Activated T-cell treated with anti-CD3 and anti-CD28 coated beads, Interleukin-2, amount 50 U/mL, for 72 hours (primary cell): ENCODE measurements around the gene EPDR1. TPM values are rescaled to one million over a fixed set of nuclear protein-coding genes. Genes with fewer than 3 reads are reported as not detected.

ENCODE experiments used
- ATAC-seq, 2 donors: fragments of 150-1000 bp; cut with Tn5 transposase; replicated peaks in 1 of 2; 2 replicates each; pipeline ENCODE4 v1.10.0; 2021; ENCODE audit warnings: moderate library complexity in 2 of 2, mild to moderate bottlenecking in 1 of 2
- DNase-seq, 2 donors: peaks; one replicate each; pipeline ENCODE4 v3.0.0; 2021 to 2022; ENCODE audit warnings: mixed read lengths in 1 of 2
- H3K27ac Mint-ChIP-seq: one replicate; pipeline ENCODE4 v1.8.0; 2022; ENCODE audit warnings: mild to moderate bottlenecking, moderate library complexity, mixed read lengths
- H3K27me3 Mint-ChIP-seq: one replicate; pipeline ENCODE4 v1.8.0; 2022; ENCODE audit warnings: low read depth, mixed read lengths
- H3K36me3 Mint-ChIP-seq, 2 donors: one replicate each; pipeline ENCODE4 v1.8.0; 2022; ENCODE audit warnings: mixed read lengths in 2 of 2, mild to moderate bottlenecking in 1 of 2; ENCODE audit not compliant: insufficient read depth in 2 of 2
- H3K4me1 Mint-ChIP-seq: one replicate; pipeline ENCODE4 v1.8.0; 2022; ENCODE audit warnings: low read depth, mixed read lengths
- H3K4me3 Mint-ChIP-seq, 2 donors: one replicate each; pipeline ENCODE4 v1.8.0; 2022; ENCODE audit warnings: mild to moderate bottlenecking in 2 of 2, mixed read lengths in 2 of 2, moderate library complexity in 2 of 2
- H3K9me3 Mint-ChIP-seq, 2 donors: one replicate each; pipeline ENCODE4 v1.8.0; 2022; ENCODE audit warnings: mixed read lengths in 2 of 2
- total RNA-seq, 2 donors: library from RNA; stranded (reverse); gene quantifications; one replicate each; pipeline ENCODE4 v1.2.3, GENCODE V29; 2022

The EPDR1 gene
- total RNA-seq, 2 donors from 2014 or later: 1.7 to 2.6 TPM

DNA sequence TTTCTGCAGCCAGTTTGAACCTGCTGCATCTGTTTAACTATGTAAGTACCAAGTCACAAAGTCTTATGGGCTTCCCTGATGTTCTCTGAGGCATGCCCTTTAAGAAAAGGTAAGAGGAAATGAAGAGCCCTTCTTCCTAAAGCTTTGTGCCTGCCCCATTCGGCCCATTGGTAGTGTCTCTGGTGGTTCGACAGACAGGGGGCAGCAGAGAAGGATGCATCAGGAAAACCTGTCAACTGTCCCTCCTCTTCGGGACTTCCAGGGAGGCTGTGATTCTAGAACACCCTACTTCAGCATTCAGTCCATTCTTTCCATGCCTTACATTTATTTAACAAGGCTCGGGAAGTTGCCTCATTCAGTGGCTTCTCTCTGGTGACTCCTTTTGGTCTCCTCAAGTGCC is 1.9 kb upstream of the EPDR1 start:
- Mint-ChIP-seq H3K4me1 (peaks cover 19% of the 10 kb centered on the region), H3K9me3 (no peaks in the 10 kb centered on the region), H3K27me3 (peaks cover 86% of the 10 kb centered on the region), H3K27ac (no peak overlapping the region), H3K36me3 (no peaks in the 10 kb centered on the region), H3K4me3 (no peak overlapping the region)
- no peak for DNase-seq
- ATAC-seq: no peak

DNA sequence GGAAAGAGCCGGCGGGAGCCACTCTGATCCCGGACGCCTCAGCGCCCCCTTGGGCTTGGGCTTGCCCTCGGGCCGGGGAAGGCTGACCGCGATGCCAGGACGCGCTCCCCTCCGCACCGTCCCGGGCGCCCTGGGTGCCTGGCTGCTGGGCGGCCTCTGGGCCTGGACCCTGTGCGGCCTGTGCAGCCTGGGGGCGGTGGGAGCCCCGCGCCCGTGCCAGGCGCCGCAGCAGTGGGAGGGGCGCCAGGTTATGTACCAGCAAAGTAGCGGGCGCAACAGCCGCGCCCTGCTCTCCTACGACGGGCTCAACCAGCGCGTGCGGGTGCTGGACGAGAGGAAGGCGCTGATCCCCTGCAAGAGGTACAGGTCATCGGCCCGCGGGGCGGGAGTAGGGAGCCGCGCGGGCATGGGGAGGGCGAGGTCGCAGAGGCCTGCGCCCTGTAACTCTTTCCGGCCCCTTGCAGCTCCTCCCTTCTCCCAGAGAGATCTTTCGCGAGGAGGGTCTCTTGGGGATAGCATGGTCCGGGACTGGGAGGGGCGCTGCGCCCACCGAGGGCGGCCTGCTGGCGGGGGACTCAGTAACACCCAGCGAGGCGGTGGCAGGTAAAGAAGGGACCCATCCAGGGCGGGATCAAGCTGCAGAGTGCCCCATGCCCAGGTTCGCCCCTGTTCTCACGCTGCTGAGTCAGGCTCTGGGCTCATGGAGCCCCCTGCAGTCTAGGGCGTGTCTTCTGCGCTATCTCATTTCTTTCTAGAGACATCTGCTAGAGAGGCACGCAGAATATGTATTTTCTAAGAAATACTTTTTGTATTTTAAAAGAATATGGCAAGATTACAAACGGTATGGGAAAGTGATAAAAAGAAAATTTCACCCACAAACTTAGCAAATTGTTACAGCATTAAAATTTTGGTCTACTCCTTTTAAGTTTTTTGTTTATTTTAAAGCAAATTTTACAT is 687 bp downstream of the EPDR1 start:
- peak; percentile 18 to 40 for DNase-seq

DNA sequence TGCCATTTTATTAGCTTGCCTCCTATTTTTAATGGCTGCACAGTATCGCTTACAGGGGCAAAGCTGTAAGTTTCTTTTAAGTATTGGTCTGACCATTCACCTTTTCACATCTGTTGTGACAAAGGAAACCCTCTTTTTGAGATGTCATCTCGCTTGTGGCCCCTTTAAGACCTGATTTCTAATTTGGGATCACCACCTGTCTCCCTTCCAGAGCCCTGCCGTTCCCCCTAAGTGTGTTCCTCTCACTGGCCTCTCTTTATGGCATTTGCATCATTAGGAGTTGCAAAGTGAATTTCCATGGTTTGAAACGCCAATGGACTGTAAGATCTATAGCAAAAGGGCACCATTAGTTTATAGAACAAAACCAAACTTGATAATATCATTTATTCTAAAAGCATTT is 1.4 kb downstream of the EPDR1 start:
- peaks cover 11% of the 10 kb centered on the region for H3K4me1 Mint-ChIP-seq
- H3K27ac Mint-ChIP-seq: no peak overlapping the region
- H3K9me3 Mint-ChIP-seq: no peaks in the 10 kb centered on the region
- no peaks in the 10 kb centered on the region for H3K36me3 Mint-ChIP-seq
- H3K27me3 Mint-ChIP-seq: peaks cover 61% of the 10 kb centered on the region
- DNase-seq: no peak
- peak overlapping the region; percentile 48 to 84 for H3K4me3 Mint-ChIP-seq
- ATAC-seq: no peak

More for the DNA sequence above, 687 bp downstream of the EPDR1 start:
- Mint-ChIP-seq H3K27ac (no peak overlapping the region), H3K36me3 (no peaks in the 10 kb centered on the region), H3K9me3 (no peaks in the 10 kb centered on the region), H3K4me3 (peak overlapping the region; percentile 87), H3K4me1 (peaks cover 13% of the 10 kb centered on the region), H3K27me3 (peaks cover 66% of the 10 kb centered on the region)
- peak; percentile 65 for ATAC-seq

DNA sequence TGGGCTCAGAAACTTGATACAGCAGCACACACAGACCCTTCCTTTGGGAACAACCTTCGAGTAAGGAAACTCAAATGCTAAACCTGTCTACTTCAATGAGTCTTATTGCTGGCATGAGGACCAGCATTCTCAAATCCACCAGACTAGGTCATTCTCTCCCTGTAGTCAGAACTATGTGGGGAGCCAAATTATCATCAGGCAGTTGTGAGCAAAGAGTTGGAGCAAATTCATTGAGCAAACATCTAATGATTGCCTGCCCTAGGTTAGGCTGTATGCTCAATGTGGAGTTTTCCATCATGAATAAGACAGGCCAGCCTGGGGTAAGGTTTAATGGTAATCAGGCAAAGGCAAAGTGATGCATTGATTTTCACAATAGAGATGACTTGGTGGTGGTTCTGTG is 3.6 kb downstream of the EPDR1 start:
- no peak for ATAC-seq
- Mint-ChIP-seq H3K27ac (no peak overlapping the region), H3K4me1 (peaks cover 11% of the 10 kb centered on the region), H3K36me3 (no peaks in the 10 kb centered on the region), H3K4me3 (no peak overlapping the region), H3K27me3 (peaks cover 40% of the 10 kb centered on the region), H3K9me3 (no peaks in the 10 kb centered on the region)
- DNase-seq: no peak

DNA sequence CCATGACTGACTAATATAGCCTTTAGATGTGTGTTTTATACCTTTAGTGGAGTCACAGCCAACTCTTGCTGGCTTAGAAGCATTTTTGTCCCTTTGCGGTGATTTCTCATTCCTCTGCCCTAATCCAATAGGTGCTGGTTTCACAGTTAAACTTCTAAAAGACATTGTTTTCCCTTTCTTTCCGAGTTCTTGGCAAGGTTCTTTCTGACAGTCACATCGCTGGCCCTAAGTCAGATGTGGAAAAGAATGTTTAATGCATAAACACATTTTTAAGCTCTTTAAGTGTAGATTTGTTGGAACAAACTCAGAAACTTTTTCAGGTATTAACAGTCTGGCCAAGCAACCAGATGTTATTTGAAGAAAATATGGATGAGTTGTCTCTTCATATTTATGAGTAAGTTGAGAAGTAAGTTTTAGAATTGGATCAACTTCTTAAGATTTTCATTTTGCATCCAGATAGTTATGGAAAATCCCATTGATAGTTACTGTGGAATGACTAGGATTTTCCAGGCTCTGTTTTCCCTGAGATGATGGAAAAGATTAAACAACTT is 4.1 kb downstream of the EPDR1 start:
- peaks cover 11% of the 10 kb centered on the region for H3K4me1 Mint-ChIP-seq
- peaks cover 34% of the 10 kb centered on the region for H3K27me3 Mint-ChIP-seq
- H3K4me3 Mint-ChIP-seq: no peak overlapping the region
- ATAC-seq (no peak), DNase-seq (no peak)
- no peak overlapping the region for H3K27ac Mint-ChIP-seq
- no peaks in the 10 kb centered on the region for H3K9me3 Mint-ChIP-seq
- no peaks in the 10 kb centered on the region for H3K36me3 Mint-ChIP-seq

DNA sequence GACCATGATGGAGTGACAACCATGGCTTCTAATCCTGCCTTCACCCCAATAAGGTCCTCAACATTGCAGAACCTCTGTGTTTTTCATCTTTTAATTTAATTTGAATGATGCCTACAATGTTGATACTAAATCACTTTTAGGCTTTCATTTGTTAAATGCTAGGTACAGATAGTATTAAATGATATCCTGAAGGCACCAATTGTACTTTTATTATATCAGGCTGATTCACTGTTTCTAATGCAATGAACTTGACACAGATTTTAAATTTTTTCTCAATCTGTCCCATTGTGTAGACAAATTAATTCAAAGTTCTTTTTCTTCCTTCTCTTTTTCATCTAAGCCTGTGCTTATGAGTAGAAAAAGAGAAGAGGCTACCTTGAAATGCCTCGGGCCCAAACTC is 5.2 kb downstream of the EPDR1 start:
- DNase-seq: no peak
- H3K4me1 Mint-ChIP-seq: peaks cover 6% of the 10 kb centered on the region
- ATAC-seq: no peak
- H3K9me3 Mint-ChIP-seq: no peaks in the 10 kb centered on the region
- no peaks in the 10 kb centered on the region for H3K36me3 Mint-ChIP-seq
- H3K27me3 Mint-ChIP-seq: peaks cover 23% of the 10 kb centered on the region
- no peak overlapping the region for H3K27ac Mint-ChIP-seq
- no peak overlapping the region for H3K4me3 Mint-ChIP-seq

DNA sequence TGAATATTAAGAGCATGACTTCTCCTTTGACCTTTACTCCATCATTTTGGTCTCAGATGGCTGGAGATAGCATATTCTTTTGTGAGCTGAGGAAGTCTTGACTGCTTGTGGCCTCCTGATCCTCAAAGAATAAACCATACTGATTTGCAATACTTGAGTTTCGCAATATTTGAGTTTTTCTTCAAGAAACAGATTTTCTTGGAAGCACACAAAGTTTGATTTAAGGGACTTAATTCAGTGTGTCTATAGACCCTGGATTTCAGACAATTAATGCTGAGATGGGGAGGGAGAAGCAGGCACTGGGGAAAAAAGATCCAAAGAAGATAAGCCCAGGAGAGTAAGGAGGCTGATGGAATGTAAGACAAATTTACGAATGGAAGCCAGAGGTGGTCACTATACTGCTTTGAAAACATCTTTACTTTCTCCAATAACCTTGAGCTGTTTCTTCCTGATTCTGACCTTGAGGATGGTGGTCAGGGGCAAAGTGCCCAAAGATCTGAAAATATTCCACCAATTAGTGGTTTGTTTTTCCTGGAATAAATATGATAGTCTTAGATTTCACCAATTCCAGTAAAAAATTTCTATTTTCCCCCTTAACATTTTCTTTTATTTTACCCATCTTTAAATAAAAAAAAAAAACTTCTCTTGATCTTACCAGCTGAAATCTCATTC is 7.5 kb downstream of the EPDR1 start:
- H3K4me1 Mint-ChIP-seq: no peaks in the 10 kb centered on the region
- no peaks in the 10 kb centered on the region for H3K36me3 Mint-ChIP-seq
- no peak overlapping the region for H3K4me3 Mint-ChIP-seq
- no peak overlapping the region for H3K27ac Mint-ChIP-seq
- ATAC-seq: no peak
- no peaks in the 10 kb centered on the region for H3K9me3 Mint-ChIP-seq
- DNase-seq: no peak
- H3K27me3 Mint-ChIP-seq: peaks cover 10% of the 10 kb centered on the region

DNA sequence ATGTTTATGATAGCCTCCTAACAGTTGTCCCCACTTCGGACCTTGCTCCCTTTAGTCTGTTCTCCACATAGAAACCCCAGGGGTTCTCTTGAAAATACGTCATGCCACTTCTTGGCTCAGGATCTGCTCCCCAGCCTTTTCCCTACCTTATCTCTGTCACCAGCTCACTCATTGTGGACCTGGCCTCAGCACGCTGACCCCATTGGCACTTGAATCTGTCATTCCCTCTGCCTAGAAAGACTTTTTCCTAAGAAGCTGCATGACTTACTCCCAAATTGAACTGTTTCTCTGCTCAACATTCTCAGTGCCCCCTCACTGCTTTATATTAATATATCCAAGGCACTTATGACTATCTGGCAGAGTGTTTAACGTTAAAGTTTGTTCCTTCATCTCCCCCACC is 8.4 kb downstream of the EPDR1 start:
- no peak overlapping the region for H3K4me3 Mint-ChIP-seq
- DNase-seq: no peak

DNA sequence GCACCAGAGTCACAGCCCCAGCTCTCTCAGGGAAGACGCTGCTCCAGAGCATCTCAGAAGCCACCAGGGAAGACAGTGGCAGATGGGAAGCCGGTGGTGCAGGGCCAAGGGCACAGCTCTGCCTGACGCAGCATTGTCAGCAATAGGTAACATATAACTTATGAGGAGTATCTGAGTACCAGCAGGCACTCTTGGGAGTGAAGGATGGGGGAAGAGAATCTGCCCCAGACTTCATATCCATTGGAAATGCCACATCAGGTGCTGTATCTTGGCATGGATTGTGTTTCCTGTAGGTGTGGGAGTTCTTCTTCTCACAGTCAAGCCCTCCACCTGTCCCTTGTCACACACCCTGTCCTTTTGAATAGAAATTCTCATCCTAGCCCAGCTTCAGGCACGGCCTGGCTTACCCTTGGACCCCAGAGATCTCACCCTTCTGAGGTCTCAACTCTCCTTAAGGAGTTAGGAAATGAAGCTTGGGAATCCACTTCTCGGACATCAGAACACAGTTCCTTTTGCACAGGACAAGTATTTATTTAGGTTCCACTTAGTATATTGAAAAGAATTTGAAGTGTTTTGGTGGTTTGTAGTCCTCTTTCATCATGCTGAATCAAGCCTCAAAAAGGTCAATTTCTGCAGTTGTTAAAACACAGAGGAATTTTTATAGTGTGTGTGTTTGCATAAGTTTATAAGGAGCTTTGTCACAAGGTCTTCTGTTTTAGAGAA is 9.9 kb downstream of the EPDR1 start:
- ATAC-seq (no peak), DNase-seq (no peak)
- no peak overlapping the region for H3K4me3 Mint-ChIP-seq
- H3K27me3 Mint-ChIP-seq: no peaks in the 10 kb centered on the region
- no peaks in the 10 kb centered on the region for H3K4me1 Mint-ChIP-seq
- no peaks in the 10 kb centered on the region for H3K36me3 Mint-ChIP-seq
- H3K27ac Mint-ChIP-seq: no peak overlapping the region
- no peaks in the 10 kb centered on the region for H3K9me3 Mint-ChIP-seq

More for the DNA sequence above, 8.4 kb downstream of the EPDR1 start:
- Mint-ChIP-seq H3K27me3 (peaks cover under 1% of the 10 kb centered on the region), H3K36me3 (no peaks in the 10 kb centered on the region), H3K27ac (no peak overlapping the region), H3K4me1 (no peaks in the 10 kb centered on the region), H3K9me3 (no peaks in the 10 kb centered on the region)
- no peak for ATAC-seq

DNA sequence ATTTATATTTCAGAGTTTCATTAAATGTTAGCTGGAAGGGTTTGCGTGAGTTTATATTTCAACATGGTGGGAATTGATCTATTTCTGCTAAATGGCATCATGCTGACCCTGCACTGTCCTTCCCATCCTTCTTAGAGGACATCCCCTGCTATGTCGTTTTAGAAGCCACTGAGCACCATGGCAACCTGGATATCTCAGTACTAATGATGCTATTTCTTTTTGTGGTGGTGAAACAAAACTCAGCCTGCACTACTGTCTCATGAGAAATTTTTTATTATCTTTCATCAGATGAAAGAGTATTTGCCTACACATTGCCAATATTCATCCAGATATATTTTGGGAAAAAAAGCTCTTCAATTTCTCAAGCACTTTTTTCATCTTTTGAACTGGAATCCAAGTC is 12.1 kb downstream of the EPDR1 start:
- DNase-seq (no peak), ATAC-seq (no peak)
- Mint-ChIP-seq H3K36me3 (no peaks in the 10 kb centered on the region), H3K4me1 (no peaks in the 10 kb centered on the region), H3K4me3 (no peak overlapping the region), H3K27ac (no peak overlapping the region), H3K27me3 (no peaks in the 10 kb centered on the region), H3K9me3 (no peaks in the 10 kb centered on the region)

DNA sequence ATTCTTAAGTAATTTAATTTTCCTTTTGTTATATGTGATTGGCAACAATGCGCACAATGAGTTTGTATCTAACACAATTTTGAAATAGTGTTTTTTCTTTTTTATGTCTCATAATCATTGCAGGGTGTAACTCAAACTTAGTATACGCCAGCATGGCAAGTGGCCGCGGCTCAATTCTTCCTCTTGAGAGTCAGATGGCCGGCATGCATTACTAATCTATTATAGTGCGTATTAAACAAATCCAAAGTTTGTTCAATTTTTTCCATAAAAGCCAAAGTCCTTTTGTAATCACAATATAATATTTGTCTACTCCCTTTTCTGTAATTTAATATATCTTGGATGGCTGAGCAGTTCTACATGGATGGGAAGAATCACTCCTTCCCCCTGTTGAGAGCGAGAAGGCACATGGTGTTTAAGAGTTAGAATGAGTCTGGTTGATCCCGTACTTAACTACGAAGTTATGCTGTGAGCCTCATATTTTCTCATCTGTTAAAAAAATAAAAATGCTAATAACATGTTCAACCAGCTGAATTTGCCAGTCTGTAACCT is 12.7 kb downstream of the EPDR1 start:
- Mint-ChIP-seq H3K27ac (no peak overlapping the region), H3K4me3 (no peak overlapping the region), H3K27me3 (no peaks in the 10 kb centered on the region), H3K36me3 (no peaks in the 10 kb centered on the region), H3K9me3 (no peaks in the 10 kb centered on the region), H3K4me1 (no peaks in the 10 kb centered on the region)
- ATAC-seq (no peak), DNase-seq (no peak)

DNA sequence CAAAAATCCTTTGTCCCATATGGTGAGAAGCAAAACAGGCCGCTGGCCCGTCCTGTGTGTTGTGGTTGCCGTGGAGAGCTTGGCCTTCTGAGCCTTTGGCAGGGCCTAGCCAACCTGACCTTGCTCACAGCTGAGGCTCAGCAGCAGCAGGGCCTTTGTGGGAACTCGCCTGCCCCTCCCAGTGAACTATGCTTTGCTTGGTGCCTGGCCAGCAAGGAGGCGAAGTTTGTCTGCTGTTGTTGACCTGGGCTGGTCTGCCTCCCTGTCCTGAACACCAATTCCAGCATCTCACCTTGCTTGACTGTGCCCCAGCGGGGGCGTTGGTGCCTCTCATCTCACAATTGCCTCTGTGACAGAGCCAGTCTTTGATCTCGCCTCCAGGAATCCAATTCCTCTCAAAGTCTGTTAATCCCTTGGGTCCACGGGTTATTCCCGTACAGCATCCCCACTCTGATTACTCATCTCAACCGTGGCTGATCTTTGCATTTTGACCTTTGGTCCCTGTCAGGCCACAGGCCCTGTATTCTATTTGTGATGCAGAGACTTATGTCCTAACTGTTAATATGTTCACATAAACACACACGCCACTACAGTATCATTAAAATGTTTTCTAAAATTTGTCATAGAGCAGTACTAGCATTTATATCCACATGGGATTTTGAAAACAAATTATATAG is 22.6 kb downstream of the EPDR1 start:
- Mint-ChIP-seq H3K4me3 (no peak overlapping the region), H3K36me3 (no peaks in the 10 kb centered on the region), H3K27ac (no peak overlapping the region), H3K4me1 (no peaks in the 10 kb centered on the region), H3K27me3 (no peaks in the 10 kb centered on the region), H3K9me3 (peaks cover 0 to 3% of the 10 kb centered on the region in 2 donors)
- DNase-seq (no peak), ATAC-seq (no peak)
